K562 (cell line): ENCODE data around the gene FOXL3. TPM values are rescaled to one million over a fixed set of nuclear protein-coding genes. Genes with fewer than 3 reads are reported as not detected.

Experiments
- ATAC-seq: fragments of 200-7000 bp; cut with Tn5 transposase; 3 replicates; pipeline ENCODE4 v1.9.1; 2020; ENCODE audit warnings: moderate library complexity
- BruUV-seq: library from RNA; stranded (reverse); fragments of 400-500 nt; replicated peaks from 2 replicates; lab custom pipeline; 2021; lab: Mats Ljungman, UMichigan
- CTCF ChIA-PET: fragments of 300-600 bp; formaldehyde crosslinking; extraction: SDS; loops from one replicate; lab custom pipeline; 2021; ENCODE audit warnings: low intra/inter-chr PET ratio; lab: Yijun Ruan, JAX
- POLR2A ChIA-PET: fragments of 300-600, 350-650 bp; sonication (Branson Sonifier 250); formaldehyde crosslinking; extraction: SDS; loops from one replicate; lab custom pipeline; 2021; ENCODE audit warnings: antibody characterized with exemption, inconsistent platforms; lab: Yijun Ruan, JAX
- DNase-seq, 4 experiments: peaks; one replicate each; pipeline versions ENCODE4 v3.0.0 to v3.0.0-alpha.2; 2011 to 2018; ENCODE audit warnings: low spot score in 3 of 4, mixed read lengths in 3 of 4; ENCODE audit errors: extremely low read depth in 1 of 4
- FAIRE-seq: peaks from 2 replicates; lab custom pipeline; 2011; peaks lifted over from hg19 to GRCh38; lab: Jason Lieb, UNC
- H2AFZ ChIP-seq: 2 replicates; pipeline ENCODE4 v1.6.0; 2011; ENCODE audit warnings: low read depth, low read length, control low read depth, inconsistent platforms
- H3K27ac ChIP-seq: fragments of 200-600 bp; 3 replicates; pipeline ENCODE4 v1.8.0; 2011; ENCODE audit warnings: low read depth, mild to moderate bottlenecking, control low read depth, inconsistent platforms, low read length, moderate library complexity, mixed read lengths; ENCODE audit errors: extremely low read depth
- H3K27me3 ChIP-seq, 2 experiments: fragments of 300-600 bp in 1 of 2; 2 replicates in 1 of 2; 3 replicates in 1 of 2; pipeline versions ENCODE4 v1.6.0 to v1.8.0; 2011; ENCODE audit warnings: inconsistent platforms in 2 of 2, low read length in 2 of 2, mild to moderate bottlenecking in 1 of 2, mixed read lengths in 1 of 2, moderate library complexity in 1 of 2; ENCODE audit not compliant: control insufficient read depth in 2 of 2, insufficient read depth in 2 of 2
- H3K36me3 ChIP-seq: fragments of 300-600 bp; 3 replicates; pipeline ENCODE4 v1.8.0; 2011; ENCODE audit warnings: mild to moderate bottlenecking, low read length, inconsistent platforms; ENCODE audit not compliant: control insufficient read depth, insufficient read depth
- H3K4me1 ChIP-seq, 2 experiments: fragments of 200-600 bp in 1 of 2; replicated peaks in 1 of 2; 2 replicates in 1 of 2; 3 replicates in 1 of 2; pipeline versions ENCODE4 v1.5.1 to v1.8.0; 2011; ENCODE audit warnings: inconsistent platforms in 2 of 2, low read length in 2 of 2, mild to moderate bottlenecking in 1 of 2, mixed read lengths in 1 of 2, moderate library complexity in 1 of 2; ENCODE audit not compliant: control insufficient read depth in 2 of 2, insufficient read depth in 2 of 2
- H3K4me2 ChIP-seq: 2 replicates; pipeline ENCODE4 v1.6.1; 2011; ENCODE audit warnings: low read length, control low read depth, inconsistent platforms, mixed read lengths; ENCODE audit not compliant: insufficient read depth
- H3K4me3 ChIP-seq: fragments of 200-600 bp; sonication (generic), shearing (Covaris generic); 2 replicates; pipeline ENCODE4 v1.5.1; 2016; ENCODE audit warnings: control low read depth, inconsistent platforms
- H3K79me2 ChIP-seq: fragments of 200-600 bp; 3 replicates; pipeline ENCODE4 v1.8.0; 2011; ENCODE audit warnings: low read length, inconsistent platforms; ENCODE audit not compliant: control insufficient read depth, insufficient read depth
- H3K9ac ChIP-seq, 2 experiments: 2 replicates each; pipeline versions ENCODE4 v1.6.0 to v1.6.1; 2011; ENCODE audit warnings: low read depth in 2 of 2, low read length in 2 of 2, control low read depth in 1 of 2, inconsistent platforms in 1 of 2, mild to moderate bottlenecking in 1 of 2, mixed read lengths in 1 of 2; ENCODE audit not compliant: insufficient read depth in 1 of 2
- H3K9me1 ChIP-seq: one replicate; pipeline ENCODE4 v1.6.0; 2011; ENCODE audit warnings: inconsistent platforms, mild to moderate bottlenecking, low read length, moderate library complexity; ENCODE audit not compliant: control insufficient read depth, insufficient read depth
- H3K9me3 ChIP-seq: replicated peaks from 2 replicates; pipeline ENCODE4 v1.5.1; 2011; ENCODE audit warnings: low read depth, low read length, inconsistent platforms; ENCODE audit not compliant: control insufficient read depth, insufficient read depth
- H4K20me1 ChIP-seq: replicated peaks from 2 replicates; pipeline ENCODE4 v1.6.1; 2011; ENCODE audit warnings: low read length, inconsistent platforms, mixed read lengths; ENCODE audit not compliant: control insufficient read depth, insufficient read depth
- CBX2 ChIP-seq: fragments of 200-600 bp; sonication (generic); IDR thresholded peaks from one replicate; pipeline ENCODE4 v1.6.1; 2012; ENCODE audit warnings: mild to moderate bottlenecking, low read length, inconsistent platforms; ENCODE audit not compliant: insufficient read depth, poor library complexity, severe bottlenecking
- CBX8 ChIP-seq: fragments of 200-600 bp; sonication (generic); IDR thresholded peaks from 2 replicates; pipeline ENCODE4 v1.6.1; 2012; ENCODE audit warnings: borderline replicate concordance, mixed run types, low read depth, mild to moderate bottlenecking, moderate library complexity, mixed read lengths, low read length, control low read depth, inconsistent platforms; ENCODE audit not compliant: poor library complexity, severe bottlenecking; ENCODE audit errors: extremely low read depth
- NFRKB ChIP-seq: fragments of 450-650 bp; IDR thresholded peaks from 2 replicates; pipeline ENCODE4 v1.6.1; 2016; ENCODE audit warnings: low read depth
- U2AF1 ChIP-seq: fragments of 200-400 bp; formaldehyde crosslinking; optimal IDR thresholded peaks from 2 replicates; pipeline ENCODE3; 2017; ENCODE audit warnings: mild to moderate bottlenecking, low read depth, low read length, moderate library complexity
- ZEB2 ChIP-seq: fragments of 450-650 bp; IDR thresholded peaks from 2 replicates; pipeline ENCODE4 v1.6.1; 2016
- WGBS: fragments of 100-300 bp; shearing (Covaris generic); methylation state at CpG from one replicate; pipeline ENCODE4 v1.1.6; 2016; ENCODE audit warnings: low coverage, mixed read lengths; ENCODE audit not compliant: insufficient coverage; ENCODE audit errors: missing lambda C conversion rate; 5-methylcytosine and 5-hydroxymethylcytosine counted together
- in situ Hi-C: fragments of 300-500 bp; cut with MboI; formaldehyde crosslinking; loops from 4 replicates; pipeline ENCODE4 v1.15.0; 2018; ENCODE audit warnings: inconsistent platforms, mixed read lengths
- intact Hi-C: fragments of 100-400 bp; cut with micrococcal nuclease; formaldehyde crosslinking; loops from 2 replicates; pipeline ENCODE4 v1.14.2; 2022
- polyA plus RNA-seq, 8 experiments: library from polyadenylated mRNA; depleted of rRNA in 4 of 8; stranded (reverse) in 5 of 8; unstranded in 3 of 8; fragments of >200 nt; fragmentation: Nextera tagmentation in 2 of 8; fragmentation: Illumina TruSeq in 1 of 8; extraction: Ambion mirVana in 2 of 8; extraction: Trizol in 1 of 8; gene quantifications; 2 replicates each; pipeline versions ENCODE4 v1.2.1 to v1.2.3, GENCODE V29; 2011 to 2014; ENCODE audit warnings: inconsistent platforms in 1 of 8, missing spikeins in 1 of 8
- total RNA-seq, 7 experiments: library from RNA; depleted of rRNA in 6 of 7; stranded (reverse); fragments of >200 nt in 6 of 7; fragmentation: Illumina TruSeq in 2 of 7; extraction: Trizol in 2 of 7; gene quantifications; 2 replicates each; pipeline versions ENCODE4 v1.2.1 to v1.2.3, GENCODE V29; 2011 to 2021; ENCODE audit warnings: low replicate concordance in 1 of 7

FOXL3 gene
- total and polyA plus RNA-seq, 9 of the 15 experiments (the other 6 are each of a cell fraction or from before 2014, with no cell fraction given), result not detected

GRCh38 chr7:253581-254336 lies 36.2 kb upstream of the FOXL3 start:
- Histone ChIP-seq H4K20me1 (peaks cover 34% of the 10 kb centered on the region), H3K9ac (no peak overlapping the region), H2AFZ (no peak overlapping the region), H3K9me3 (no peaks in the 10 kb centered on the region), H3K79me2 (no peaks in the 10 kb centered on the region), H3K36me3 (no peaks in the 10 kb centered on the region), H3K27me3 (peaks cover 60 to 98% of the 10 kb centered on the region in 2 experiments), H3K4me3 (no peak overlapping the region), H3K4me2 (no peak overlapping the region), H3K9me1 (no peaks in the 10 kb centered on the region), H3K27ac (no peak overlapping the region), H3K4me1 (peaks cover 0 to 26% of the 10 kb centered on the region in 2 experiments; a peak in 2 of 5 replicates)
- CTCF ChIA-PET, result no interaction called here
- peak; percentile 82 for TF ChIP-seq CBX8
- no peak for TF ChIP-seq U2AF1
- TF ChIP-seq NFRKB, result no peak
- peak; percentile 24 for TF ChIP-seq CBX2
- no peak for TF ChIP-seq ZEB2
- intact Hi-C loops (no loop called here), in situ Hi-C loops (no loop called here)
- FAIRE-seq (no peak), DNase-seq (no peak), ATAC-seq (no peak)
- no TSS peak for BruUV-seq
- POLR2A ChIA-PET, result interaction anchor here (0.7 to 0.9 kb wide), 2 partner anchors 11 to 45 kb away, joined by 3 to 4 read pairs; no protein-coding TSS in a partner anchor
- WGBS, result 5% methylated on average over 37 of the region's 41 CpGs
